OCI-LY1 (cell line): ENCODE results near the gene HHEX.

Experiments used
- H2AFZ ChIP-seq: fragments of 200-600 bp; sonication (generic), shearing (Covaris generic); 2 replicates; pipeline ENCODE4 v1.6.0; 2014; ENCODE audit warnings: antibody characterized with exemption, mild to moderate bottlenecking, low read length
- H3F3A ChIP-seq: fragments of 200-600 bp; sonication (generic), shearing (Covaris generic); 2 replicates; pipeline ENCODE4 v1.6.0; 2014; ENCODE audit warnings: mild to moderate bottlenecking, antibody characterized with exemption, low read length, moderate library complexity; ENCODE audit not compliant: insufficient read depth
- H3K27ac ChIP-seq: fragments of 200-600 bp; sonication (generic); 2 replicates; pipeline ENCODE4 v1.5.1; 2014; ENCODE audit warnings: low read length, mixed run types, mild to moderate bottlenecking, low read depth; ENCODE audit not compliant: poor library complexity, severe bottlenecking
- H3K27me3 ChIP-seq: fragments of 200-600 bp; sonication (generic); 2 replicates; pipeline ENCODE4 v1.6.0; 2014; ENCODE audit warnings: antibody characterized with exemption, mild to moderate bottlenecking, low read length, moderate library complexity; ENCODE audit not compliant: insufficient read depth
- H3K36me3 ChIP-seq: fragments of 200-600 bp; sonication (generic); 2 replicates; pipeline ENCODE4 v1.6.1; 2014; ENCODE audit warnings: mild to moderate bottlenecking, antibody characterized with exemption, low read length, moderate library complexity, mixed read lengths; ENCODE audit not compliant: insufficient read depth
- H3K4me1 ChIP-seq: fragments of 200-600 bp; sonication (generic); 2 replicates; pipeline ENCODE4 v1.5.1; 2014; ENCODE audit warnings: mild to moderate bottlenecking, low read length, moderate library complexity; ENCODE audit not compliant: insufficient read depth, severe bottlenecking
- H3K4me2 ChIP-seq: fragments of 200-600 bp; sonication (generic), shearing (Covaris generic); 2 replicates; pipeline ENCODE4 v1.6.1; 2014; ENCODE audit warnings: low read length
- H3K4me3 ChIP-seq: fragments of 200-600 bp; sonication (generic); 2 replicates; pipeline ENCODE4 v1.5.1; 2014; ENCODE audit warnings: low read length, low read depth, mild to moderate bottlenecking, mixed read lengths; ENCODE audit not compliant: poor library complexity, severe bottlenecking
- H3K79me2 ChIP-seq: fragments of 200-600 bp; shearing (Covaris generic); 2 replicates; pipeline ENCODE4 v1.6.1; 2016; ENCODE audit warnings: mixed run types, low read length, mixed read lengths; ENCODE audit not compliant: insufficient read depth
- H3K9ac ChIP-seq: fragments of 200-600 bp; sonication (generic), shearing (Covaris generic); 2 replicates; pipeline ENCODE4 v1.6.1; 2014; ENCODE audit warnings: mild to moderate bottlenecking, low read length, mixed read lengths
- H3K9me2 ChIP-seq: fragments of 200-600 bp; sonication (generic), shearing (Covaris generic); 2 replicates; pipeline ENCODE4 v1.6.1; 2014; ENCODE audit warnings: low read depth, mild to moderate bottlenecking, low read length, mixed read lengths
- H3K9me3 ChIP-seq: fragments of 200-600 bp; shearing (Covaris generic); 2 replicates; pipeline ENCODE4 v1.6.1; 2014; ENCODE audit warnings: low read length, mixed read lengths
- H4K20me1 ChIP-seq: fragments of 200-600 bp; sonication (generic), shearing (Covaris generic); 2 replicates; pipeline ENCODE4 v1.6.0; 2016; ENCODE audit warnings: mild to moderate bottlenecking, low read length; ENCODE audit not compliant: insufficient read depth
- EZH2 ChIP-seq: fragments of 200-600 bp; sonication (generic), shearing (Covaris generic); IDR thresholded peaks from 2 replicates; pipeline ENCODE4 v1.8.0; 2017; ENCODE audit warnings: borderline replicate concordance, mixed run types, mild to moderate bottlenecking, antibody characterized with exemption, low read length, moderate library complexity, mixed read lengths
- TF ChIP-seq, protein P1 (sequence below): fragments of 200-600 bp; sonication (generic), shearing (Covaris generic); IDR thresholded peaks from 2 replicates; pipeline ENCODE4 v1.5.1; 2017; ENCODE audit warnings: mild to moderate bottlenecking, antibody characterized with exemption, low read length, moderate library complexity, mixed read lengths

The HHEX gene

DNA sequence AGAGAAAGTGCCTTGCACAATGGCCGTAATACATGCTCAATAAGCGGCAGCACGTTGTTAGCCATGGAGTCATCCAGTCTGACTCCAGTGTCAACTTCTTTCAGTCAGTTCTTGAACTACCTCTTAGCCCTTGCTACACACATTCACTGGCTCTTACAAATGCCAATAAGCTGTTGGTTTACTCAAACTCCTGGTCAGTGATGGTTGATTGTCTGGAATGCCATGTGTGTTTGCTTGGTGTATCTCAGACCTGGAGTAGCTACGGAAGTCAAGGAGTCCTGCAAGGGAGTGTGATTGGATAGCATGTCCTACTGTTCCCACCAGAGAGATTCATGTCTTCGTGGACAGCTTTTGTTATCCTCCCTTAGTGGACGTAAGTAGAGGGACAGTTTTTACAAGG is 37.4 kb downstream of the HHEX start:
- no peaks in the 10 kb centered on the region for H3K9me3 ChIP-seq
- H3K9ac ChIP-seq, result no peak overlapping the region
- TF ChIP-seq, protein P1, sequence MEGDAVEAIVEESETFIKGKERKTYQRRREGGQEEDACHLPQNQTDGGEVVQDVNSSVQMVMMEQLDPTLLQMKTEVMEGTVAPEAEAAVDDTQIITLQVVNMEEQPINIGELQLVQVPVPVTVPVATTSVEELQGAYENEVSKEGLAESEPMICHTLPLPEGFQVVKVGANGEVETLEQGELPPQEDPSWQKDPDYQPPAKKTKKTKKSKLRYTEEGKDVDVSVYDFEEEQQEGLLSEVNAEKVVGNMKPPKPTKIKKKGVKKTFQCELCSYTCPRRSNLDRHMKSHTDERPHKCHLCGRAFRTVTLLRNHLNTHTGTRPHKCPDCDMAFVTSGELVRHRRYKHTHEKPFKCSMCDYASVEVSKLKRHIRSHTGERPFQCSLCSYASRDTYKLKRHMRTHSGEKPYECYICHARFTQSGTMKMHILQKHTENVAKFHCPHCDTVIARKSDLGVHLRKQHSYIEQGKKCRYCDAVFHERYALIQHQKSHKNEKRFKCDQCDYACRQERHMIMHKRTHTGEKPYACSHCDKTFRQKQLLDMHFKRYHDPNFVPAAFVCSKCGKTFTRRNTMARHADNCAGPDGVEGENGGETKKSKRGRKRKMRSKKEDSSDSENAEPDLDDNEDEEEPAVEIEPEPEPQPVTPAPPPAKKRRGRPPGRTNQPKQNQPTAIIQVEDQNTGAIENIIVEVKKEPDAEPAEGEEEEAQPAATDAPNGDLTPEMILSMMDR, result no peak
- no peak for TF ChIP-seq EZH2
- H4K20me1 ChIP-seq, result no peaks in the 10 kb centered on the region
- H3K4me2 ChIP-seq, result no peak overlapping the region
- H3K9me2 ChIP-seq, result no peaks in the 10 kb centered on the region
- H3K27me3 ChIP-seq, result no peaks in the 10 kb centered on the region
- H3K27ac ChIP-seq, result no peak overlapping the region
- H3K79me2 ChIP-seq, result no peaks in the 10 kb centered on the region
- H3K4me1 ChIP-seq, result peaks cover 8% of the 10 kb centered on the region
- no peak overlapping the region for H2AFZ ChIP-seq
- H3K4me3 ChIP-seq, result no peak overlapping the region
- H3F3A ChIP-seq, result no peaks in the 10 kb centered on the region
- no peaks in the 10 kb centered on the region for H3K36me3 ChIP-seq

DNA sequence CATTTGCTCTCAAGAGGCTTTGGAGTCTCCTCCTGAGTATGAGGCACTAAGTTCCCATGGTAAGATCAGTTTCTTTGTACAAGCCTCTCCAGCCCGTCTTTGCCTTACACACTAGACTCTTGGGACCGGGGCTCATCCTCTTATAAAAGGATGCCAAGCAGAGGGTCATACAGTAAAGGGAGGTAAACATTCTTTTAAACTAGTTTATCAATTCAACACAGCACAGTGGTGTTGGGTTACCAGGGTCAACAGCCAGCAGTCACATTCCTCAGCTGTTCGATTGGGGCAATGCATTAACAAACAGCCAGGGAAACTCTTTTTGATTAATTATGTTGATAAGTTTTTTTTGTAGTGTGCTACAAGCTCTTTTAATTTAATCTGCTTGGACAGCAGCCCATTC is 37.8 kb downstream of the HHEX start:
- Histone ChIP-seq H3K27me3 (no peaks in the 10 kb centered on the region), H3K4me1 (peaks cover 8% of the 10 kb centered on the region), H3K79me2 (no peaks in the 10 kb centered on the region), H3K36me3 (no peaks in the 10 kb centered on the region), H3K27ac (no peak overlapping the region), H3K4me3 (no peak overlapping the region), H3F3A (no peaks in the 10 kb centered on the region), H4K20me1 (no peaks in the 10 kb centered on the region), H2AFZ (no peak overlapping the region), H3K9me3 (no peaks in the 10 kb centered on the region), H3K9ac (no peak overlapping the region), H3K9me2 (no peaks in the 10 kb centered on the region), H3K4me2 (no peak overlapping the region)
- TF ChIP-seq, protein P1, result no peak
- no peak for TF ChIP-seq EZH2

DNA sequence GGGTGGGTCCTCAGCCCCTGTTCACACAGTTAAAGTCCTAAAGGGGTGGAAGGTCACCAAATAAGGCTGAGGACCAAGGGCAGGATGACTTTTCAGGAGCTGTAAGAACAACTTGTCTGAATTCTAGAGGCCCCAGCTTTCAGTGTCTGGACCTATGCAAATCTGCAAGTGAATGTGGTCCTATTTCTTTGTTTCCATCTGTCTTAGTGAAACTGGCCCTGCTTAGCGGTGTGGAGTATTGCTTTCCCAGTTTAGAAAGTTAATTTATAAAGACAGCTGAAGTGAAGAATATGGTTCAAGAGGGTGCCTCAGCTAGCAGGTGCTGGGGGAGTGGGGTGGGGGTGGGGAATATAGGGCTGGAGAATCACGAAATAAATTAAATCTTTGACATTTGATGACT is 40.1 kb downstream of the HHEX start:
- Histone ChIP-seq H3K4me2 (peak overlapping the region; percentile 16; the same call in 1 of the 2 replicates), H3K79me2 (no peaks in the 10 kb centered on the region), H3K4me3 (no peak overlapping the region), H3K36me3 (no peaks in the 10 kb centered on the region), H4K20me1 (no peaks in the 10 kb centered on the region), H3F3A (no peaks in the 10 kb centered on the region), H3K27me3 (no peaks in the 10 kb centered on the region), H3K9me3 (no peaks in the 10 kb centered on the region), H3K9me2 (no peaks in the 10 kb centered on the region), H3K9ac (no peak overlapping the region), H2AFZ (no peak overlapping the region), H3K27ac (no peak overlapping the region), H3K4me1 (peaks cover 8% of the 10 kb centered on the region)
- no peak for TF ChIP-seq EZH2
- TF ChIP-seq, protein P1, result no peak
